Gastrocnemius medialis (tissue), 4 donors: Measurements from ENCODE around the gene TRIO. TPM values are rescaled to one million over a fixed set of nuclear protein-coding genes. Genes with fewer than 3 reads are reported as not detected.

Experiments used
- ATAC-seq, 2 donors: fragments of 150-250 bp; one replicate each; pipeline ENCODE4 v1.9.1; 2016
- DNase-seq, 2 donors: peaks; one replicate each; pipeline ENCODE4 v3.0.0-alpha.2; 2019
- H3K27ac ChIP-seq, 4 donors: fragments of 200-600 bp; sonication (generic); 1 replicate in 1 of 4; 2 replicates in 3 of 4; pipeline ENCODE4 v1.5.1; 2016 to 2018; ENCODE audit warnings: mild to moderate bottlenecking in 2 of 4, moderate library complexity in 1 of 4
- H3K27me3 ChIP-seq, 3 donors: fragments of 200-600 bp; sonication (generic) in 2 of 3; 1 replicate in 1 of 3; 2 replicates in 2 of 3; pipeline versions ENCODE4 v1.5.1 to v1.6.0; 2016 to 2019; ENCODE audit warnings: mild to moderate bottlenecking in 1 of 3, moderate library complexity in 1 of 3
- H3K36me3 ChIP-seq, 2 donors: fragments of 200-600 bp; sonication (generic) in 1 of 2; one replicate each; pipeline ENCODE4 v1.5.1; 2017 to 2018
- H3K4me1 ChIP-seq, 2 donors: fragments of 200-600 bp; sonication (generic) in 1 of 2; one replicate each; pipeline ENCODE4 v1.5.1; 2016 to 2017; ENCODE audit warnings: mild to moderate bottlenecking in 2 of 2
- H3K4me3 ChIP-seq, 4 donors: fragments of 200-600 bp; sonication (generic) in 3 of 4; 1 replicate in 1 of 4; 2 replicates in 3 of 4; pipeline ENCODE4 v1.5.1; 2016 to 2019; ENCODE audit warnings: mild to moderate bottlenecking in 2 of 4
- H3K9me3 ChIP-seq, 3 donors: fragments of 200-600 bp; sonication (generic) in 2 of 3; 1 replicate in 1 of 3; 2 replicates in 2 of 3; pipeline ENCODE4 v1.5.1; 2016 to 2019
- CTCF ChIP-seq, 5 experiments: fragments of 450-650 bp in 3 of 5; fragments of 200-600 bp in 2 of 5; sonication (generic) in 2 of 5; IDR thresholded peaks in 4 of 5; conservative IDR thresholded peaks in 1 of 5; 1 replicate in 4 of 5; 2 replicates in 1 of 5; pipeline ENCODE4 v1.5.1; 2016 to 2019; ENCODE audit warnings: antibody characterized with exemption in 5 of 5, mild to moderate bottlenecking in 3 of 5, moderate library complexity in 3 of 5
- POLR2A ChIP-seq, 2 donors: fragments of 450-650 bp; IDR thresholded peaks; one replicate each; pipeline ENCODE4 v1.6.1; 2017; ENCODE audit warnings: antibody characterized with exemption in 2 of 2, mild to moderate bottlenecking in 2 of 2, moderate library complexity in 2 of 2
- in situ Hi-C, 4 donors: fragments of 200-750 bp; cut with MboI; loops; one replicate each; pipeline versions ENCODE4 v1.15.0 to v1.8.0; 2017; ENCODE audit warnings: low sequenced_read_pairs in 4 of 4
- intact Hi-C: fragments of 100-400 bp; cut with DNase I; formaldehyde crosslinking; loops from one replicate; pipeline ENCODE4 v1.15.1; 2023; ENCODE audit warnings: low total_unique reads
- total RNA-seq, 4 donors: library from RNA; depleted of rRNA; stranded (reverse); fragments of >200 nt; gene quantifications; one replicate each; pipeline versions ENCODE4 v1.1.0 to v1.2.3, GENCODE V29; 2016

The TRIO gene
- total RNA-seq, 4 donors from 2014 or later: 31.5 to 57.5 (median 50.4) TPM

DNA sequence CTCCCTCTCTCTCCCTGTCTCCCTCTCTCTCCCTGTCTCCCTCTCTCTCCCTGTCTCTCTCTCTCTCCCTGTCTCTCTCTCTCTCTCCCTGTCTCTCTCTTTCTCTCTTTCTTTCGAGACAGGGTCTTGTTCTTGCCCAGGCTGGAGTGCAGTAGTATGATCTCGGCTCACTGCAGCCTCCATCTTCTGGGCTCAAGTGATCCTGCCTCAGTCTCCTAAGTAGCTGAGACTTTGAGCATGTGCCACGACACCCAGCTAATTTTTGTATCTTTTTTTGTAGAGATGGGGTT is 14.3 kb downstream of the TRIO start:
- no peak for ATAC-seq
- H3K4me3 ChIP-seq: no peak overlapping the region
- intact Hi-C loops (no loop called here), in situ Hi-C loops (no loop called here)
- H3K36me3 ChIP-seq: no peaks in the 10 kb centered on the region
- H3K4me1 ChIP-seq: peaks cover 72 to 79% of the 10 kb centered on the region in 2 donors
- no peak for TF ChIP-seq POLR2A (IDR thresholded peaks at IDR 0.05)
- no peak for TF ChIP-seq CTCF (IDR thresholded peaks at IDR 0.05 in 4 of 5, conservative IDR thresholded peaks at IDR 0.05 in 1 of 5)
- no peaks in the 10 kb centered on the region for H3K9me3 ChIP-seq
- H3K27me3 ChIP-seq: no peaks in the 10 kb centered on the region
- H3K27ac ChIP-seq: peak overlapping the region in 3 of 4 donors; percentile 54 to 79 (median 57)
- DNase-seq: no peak

DNA sequence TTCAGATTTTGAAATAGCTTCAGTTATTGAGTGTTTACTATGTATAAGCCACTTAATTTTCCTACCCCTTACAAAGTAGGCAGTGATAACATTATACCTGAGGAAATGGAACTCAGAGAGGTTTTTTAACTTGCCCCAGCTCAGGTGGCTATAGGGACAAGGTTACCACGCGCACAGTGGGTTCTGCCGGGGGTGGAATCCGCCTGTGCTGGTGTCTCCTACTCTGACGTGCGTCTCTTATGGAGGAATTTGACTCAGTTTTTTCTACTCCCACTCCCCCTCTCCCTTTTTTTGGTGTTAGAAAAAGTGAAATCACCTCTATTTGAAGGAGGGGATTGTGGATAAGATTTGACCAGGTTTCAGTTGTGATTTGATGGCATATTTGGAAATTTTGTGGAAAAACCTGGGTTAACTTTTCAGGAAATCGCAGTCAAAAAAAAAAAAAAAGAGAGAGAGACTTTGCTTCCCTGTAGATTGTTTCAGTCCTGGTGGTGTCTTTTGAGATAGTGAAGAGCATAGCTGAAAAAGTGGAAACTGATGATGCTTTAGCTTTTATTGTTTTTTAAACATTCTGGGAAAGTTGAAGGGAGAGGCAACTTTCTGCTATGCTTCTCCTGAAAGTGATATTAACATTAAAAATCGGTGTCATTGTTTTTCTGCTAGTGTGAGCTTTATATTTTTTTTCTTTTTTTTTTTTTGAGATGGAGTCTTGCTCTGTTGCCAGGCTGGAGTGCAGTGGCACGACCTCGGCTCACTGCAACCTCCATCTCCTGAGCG is 15.9 kb downstream of the TRIO start:
- Histone ChIP-seq H3K27ac (no peak overlapping the region), H3K27me3 (no peaks in the 10 kb centered on the region), H3K9me3 (no peaks in the 10 kb centered on the region), H3K4me3 (no peak overlapping the region), H3K36me3 (no peaks in the 10 kb centered on the region), H3K4me1 (peaks cover 61 to 66% of the 10 kb centered on the region in 2 donors)
- DNase-seq (no peak), ATAC-seq (no peak)
- in situ Hi-C loops: no loop called here
- no peak for TF ChIP-seq CTCF (IDR thresholded peaks at IDR 0.05 in 4 of 5, conservative IDR thresholded peaks at IDR 0.05 in 1 of 5)
- no peak for TF ChIP-seq POLR2A (IDR thresholded peaks at IDR 0.05)
- intact Hi-C loops: no loop called here

- intact Hi-C loops (no loop called here), in situ Hi-C loops (no loop called here)
- ATAC-seq (no peak), DNase-seq (no peak)
- no peak overlapping the region for H3K4me3 ChIP-seq
- no peak overlapping the region for H3K27ac ChIP-seq
- H3K36me3 ChIP-seq: no peaks in the 10 kb centered on the region
- H3K27me3 ChIP-seq: no peaks in the 10 kb centered on the region
- H3K4me1 ChIP-seq: peaks cover 41 to 46% of the 10 kb centered on the region in 2 donors
- TF ChIP-seq CTCF (IDR thresholded peaks at IDR 0.05 in 4 of 5, conservative IDR thresholded peaks at IDR 0.05 in 1 of 5): no peak
- TF ChIP-seq POLR2A (IDR thresholded peaks at IDR 0.05): no peak
- no peaks in the 10 kb centered on the region for H3K9me3 ChIP-seq
Measured at GRCh38 chr5:14161825-14162556, 18.8 kb downstream of the TRIO start.

GRCh38 chr5:14164164-14165163 is 21.3 kb downstream of the TRIO start:
- ATAC-seq: no peak
- no peaks in the 10 kb centered on the region for H3K27me3 ChIP-seq
- H3K4me3 ChIP-seq: no peak overlapping the region
- intact Hi-C loops: no loop called here
- in situ Hi-C loops: no loop called here
- H3K27ac ChIP-seq: no peak overlapping the region
- H3K9me3 ChIP-seq: no peaks in the 10 kb centered on the region
- H3K4me1 ChIP-seq: peaks cover 49 to 64% of the 10 kb centered on the region in 2 donors
- no peaks in the 10 kb centered on the region for H3K36me3 ChIP-seq
- no peak for TF ChIP-seq POLR2A (IDR thresholded peaks at IDR 0.05)
- TF ChIP-seq CTCF (IDR thresholded peaks at IDR 0.05 in 4 of 5, conservative IDR thresholded peaks at IDR 0.05 in 1 of 5): no peak
- DNase-seq: no peak
